ENCODE results near the gene CEACAM1. TPM values are rescaled to one million over a fixed set of nuclear protein-coding genes. Genes with fewer than 3 reads are reported as not detected.

Gene CEACAM1
- total and polyA plus RNA-seq, 2 of the 13 experiments (the other 11 are each of a cell fraction or from before 2014, with no cell fraction given), result 13.5 to 332 TPM

DNA sequence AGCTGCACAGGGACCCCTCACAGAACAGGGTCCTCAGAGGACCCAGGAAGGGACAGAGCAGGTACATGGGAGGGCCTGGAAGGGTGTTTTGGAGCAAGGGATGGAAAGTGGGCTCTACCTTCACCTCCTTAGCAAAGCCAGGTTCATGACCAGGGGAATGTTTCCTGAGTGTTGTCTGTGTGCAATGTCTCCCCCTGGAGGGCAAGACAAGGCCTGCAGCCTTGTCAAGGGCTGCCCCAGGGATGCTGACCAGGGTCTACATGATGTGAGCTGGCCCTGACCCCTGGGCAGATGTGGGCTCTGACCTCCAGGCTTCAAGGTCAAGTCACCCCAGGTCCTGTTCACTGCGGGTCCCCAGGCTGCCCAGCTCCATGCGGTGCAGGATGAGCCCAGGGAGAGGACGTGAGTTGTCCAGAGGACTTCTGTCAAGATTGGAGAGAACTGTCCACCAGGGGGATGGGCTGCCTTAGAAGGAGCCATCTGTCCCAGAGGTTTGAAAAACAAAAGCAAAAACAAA lies 1.0 kb upstream of the CEACAM1 start (continued):
- TF ChIP-seq, protein P1, sequence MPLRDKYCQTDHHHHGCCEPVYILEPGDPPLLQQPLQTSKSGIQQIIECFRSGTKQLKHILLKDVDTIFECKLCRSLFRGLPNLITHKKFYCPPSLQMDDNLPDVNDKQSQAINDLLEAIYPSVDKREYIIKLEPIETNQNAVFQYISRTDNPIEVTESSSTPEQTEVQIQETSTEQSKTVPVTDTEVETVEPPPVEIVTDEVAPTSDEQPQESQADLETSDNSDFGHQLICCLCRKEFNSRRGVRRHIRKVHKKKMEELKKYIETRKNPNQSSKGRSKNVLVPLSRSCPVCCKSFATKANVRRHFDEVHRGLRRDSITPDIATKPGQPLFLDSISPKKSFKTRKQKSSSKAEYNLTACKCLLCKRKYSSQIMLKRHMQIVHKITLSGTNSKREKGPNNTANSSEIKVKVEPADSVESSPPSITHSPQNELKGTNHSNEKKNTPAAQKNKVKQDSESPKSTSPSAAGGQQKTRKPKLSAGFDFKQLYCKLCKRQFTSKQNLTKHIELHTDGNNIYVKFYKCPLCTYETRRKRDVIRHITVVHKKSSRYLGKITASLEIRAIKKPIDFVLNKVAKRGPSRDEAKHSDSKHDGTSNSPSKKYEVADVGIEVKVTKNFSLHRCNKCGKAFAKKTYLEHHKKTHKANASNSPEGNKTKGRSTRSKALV (CRISPR knock-in tag; IDR thresholded peaks at IDR 0.05), result no peak
- TF ChIP-seq KDM5B (CRISPR knock-in tag; IDR thresholded peaks at IDR 0.05; ENCODE audit: borderline replicate concordance) (0 out of 2 replicates have a peak, but pooled peaks have one; percentile 37), GATAD1 (CRISPR knock-in tag; IDR thresholded peaks at IDR 0.05) (peak; percentile 56), ZNF430 (CRISPR knock-in tag; IDR thresholded peaks at IDR 0.05) (peak; percentile 18; the same call in 1 of the 2 replicates), SMARCC2 (IDR thresholded peaks at IDR 0.05) (no peak), PHF5A (CRISPR knock-in tag; IDR thresholded peaks at IDR 0.05; ENCODE audit: low read depth, unreplicated experiment) (peak; percentile 42), MTA1 (CRISPR knock-in tag; IDR thresholded peaks at IDR 0.05; ENCODE audit: borderline replicate concordance) (0 out of 2 replicates have a peak, but pooled peaks have one; percentile 42), ZNF383 (CRISPR knock-in tag; IDR thresholded peaks at IDR 0.05; ENCODE audit: borderline replicate concordance) (peak; percentile 76; the same call in 1 of the 2 replicates), ZFP36L1 (CRISPR knock-in tag; IDR thresholded peaks at IDR 0.05) (no peak), MBD4 (IDR thresholded peaks at IDR 0.05; ENCODE audit: borderline replicate concordance, low read length) (no peak), HOXA9 (CRISPR knock-in tag; IDR thresholded peaks at IDR 0.05; ENCODE audit: borderline replicate concordance) (no peak), GTF2F1 (IDR thresholded peaks at IDR 0.05; ENCODE audit: low read length) (no peak), TMF1 (CRISPR knock-in tag; IDR thresholded peaks at IDR 0.05; ENCODE audit: low read depth) (no peak), FIP1L1 (IDR thresholded peaks at IDR 0.05; ENCODE audit: borderline replicate concordance, insufficient read depth, low read depth, low read length) (no peak), ZNF382 (CRISPR knock-in tag; IDR thresholded peaks at IDR 0.05; ENCODE audit: borderline replicate concordance) (no peak), ZSCAN22 (CRISPR knock-in tag; IDR thresholded peaks at IDR 0.05) (no peak), KLF11 (CRISPR knock-in tag; IDR thresholded peaks at IDR 0.05) (no peak), ZNF782 (CRISPR knock-in tag; IDR thresholded peaks at IDR 0.05; ENCODE audit: borderline replicate concordance) (no peak), ZNF788 (CRISPR knock-in tag; IDR thresholded peaks at IDR 0.05; ENCODE audit: borderline replicate concordance) (peak; percentile 47; the same call in 1 of the 2 replicates), CHD4 (IDR thresholded peaks at IDR 0.05; ENCODE audit: borderline replicate concordance, low read length) (no peak), GZF1 (CRISPR knock-in tag; IDR thresholded peaks at IDR 0.05) (no peak), PPARG (CRISPR knock-in tag; conservative IDR thresholded peaks at IDR 0.05) (peak; percentile 81), ZZZ3 (CRISPR knock-in tag; IDR thresholded peaks at IDR 0.05; ENCODE audit: borderline replicate concordance) (no peak)
- TF ChIP-seq, protein P2, sequence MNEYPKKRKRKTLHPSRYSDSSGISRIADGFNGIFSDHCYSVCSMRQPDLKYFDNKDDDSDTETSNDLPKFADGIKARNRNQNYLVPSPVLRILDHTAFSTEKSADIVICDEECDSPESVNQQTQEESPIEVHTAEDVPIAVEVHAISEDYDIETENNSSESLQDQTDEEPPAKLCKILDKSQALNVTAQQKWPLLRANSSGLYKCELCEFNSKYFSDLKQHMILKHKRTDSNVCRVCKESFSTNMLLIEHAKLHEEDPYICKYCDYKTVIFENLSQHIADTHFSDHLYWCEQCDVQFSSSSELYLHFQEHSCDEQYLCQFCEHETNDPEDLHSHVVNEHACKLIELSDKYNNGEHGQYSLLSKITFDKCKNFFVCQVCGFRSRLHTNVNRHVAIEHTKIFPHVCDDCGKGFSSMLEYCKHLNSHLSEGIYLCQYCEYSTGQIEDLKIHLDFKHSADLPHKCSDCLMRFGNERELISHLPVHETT (CRISPR knock-in tag; conservative IDR thresholded peaks at IDR 0.05), result no peak
- TF ChIP-seq, protein P3, sequence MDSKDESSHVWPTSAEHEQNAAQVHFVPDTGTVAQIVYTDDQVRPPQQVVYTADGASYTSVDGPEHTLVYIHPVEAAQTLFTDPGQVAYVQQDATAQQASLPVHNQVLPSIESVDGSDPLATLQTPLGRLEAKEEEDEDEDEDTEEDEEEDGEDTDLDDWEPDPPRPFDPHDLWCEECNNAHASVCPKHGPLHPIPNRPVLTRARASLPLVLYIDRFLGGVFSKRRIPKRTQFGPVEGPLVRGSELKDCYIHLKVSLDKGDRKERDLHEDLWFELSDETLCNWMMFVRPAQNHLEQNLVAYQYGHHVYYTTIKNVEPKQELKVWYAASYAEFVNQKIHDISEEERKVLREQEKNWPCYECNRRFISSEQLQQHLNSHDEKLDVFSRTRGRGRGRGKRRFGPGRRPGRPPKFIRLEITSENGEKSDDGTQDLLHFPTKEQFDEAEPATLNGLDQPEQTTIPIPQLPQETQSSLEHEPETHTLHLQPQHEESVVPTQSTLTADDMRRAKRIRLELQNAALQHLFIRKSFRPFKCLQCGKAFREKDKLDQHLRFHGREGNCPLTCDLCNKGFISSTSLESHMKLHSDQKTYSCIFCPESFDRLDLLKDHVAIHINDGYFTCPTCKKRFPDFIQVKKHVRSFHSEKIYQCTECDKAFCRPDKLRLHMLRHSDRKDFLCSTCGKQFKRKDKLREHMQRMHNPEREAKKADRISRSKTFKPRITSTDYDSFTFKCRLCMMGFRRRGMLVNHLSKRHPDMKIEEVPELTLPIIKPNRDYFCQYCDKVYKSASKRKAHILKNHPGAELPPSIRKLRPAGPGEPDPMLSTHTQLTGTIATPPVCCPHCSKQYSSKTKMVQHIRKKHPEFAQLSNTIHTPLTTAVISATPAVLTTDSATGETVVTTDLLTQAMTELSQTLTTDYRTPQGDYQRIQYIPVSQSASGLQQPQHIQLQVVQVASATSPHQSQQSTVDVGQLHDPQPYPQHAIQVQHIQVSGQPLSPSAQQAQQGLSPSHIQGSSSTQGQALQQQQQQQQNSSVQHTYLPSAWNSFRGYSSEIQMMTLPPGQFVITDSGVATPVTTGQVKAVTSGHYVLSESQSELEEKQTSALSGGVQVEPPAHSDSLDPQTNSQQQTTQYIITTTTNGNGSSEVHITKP (CRISPR knock-in tag; IDR thresholded peaks at IDR 0.05; ENCODE audit: low read depth), result peak; percentile 56; the same call in 1 of the 2 replicates

Measured in HepG2 (cell line).